Esophagus (tissue), 2 donors: ENCODE results near the gene GNA15. TPM values are rescaled to one million over a fixed set of nuclear protein-coding genes. Genes with fewer than 3 reads are reported as not detected.

Experiments
- H3K27ac ChIP-seq, 2 donors: one replicate each; pipeline ENCODE4 v1.5.1; 2013; ENCODE audit warnings: low read depth in 2 of 2, mild to moderate bottlenecking in 2 of 2, inconsistent platforms in 1 of 2, low read length in 1 of 2, moderate library complexity in 1 of 2
- H3K27me3 ChIP-seq, 2 donors: one replicate each; pipeline ENCODE4 v1.6.1; 2013; ENCODE audit warnings: low read length in 2 of 2, control low read depth in 1 of 2, mild to moderate bottlenecking in 1 of 2; ENCODE audit not compliant: insufficient read depth in 2 of 2, control insufficient read depth in 1 of 2
- H3K36me3 ChIP-seq, 2 donors: one replicate each; pipeline ENCODE4 v1.6.1; 2013; ENCODE audit warnings: low read length in 1 of 2; ENCODE audit not compliant: control insufficient read depth in 2 of 2, insufficient read depth in 2 of 2
- H3K4me1 ChIP-seq, 2 donors: one replicate each; pipeline ENCODE4 v1.6.1; 2013; ENCODE audit warnings: low read length in 1 of 2; ENCODE audit not compliant: control insufficient read depth in 2 of 2, insufficient read depth in 2 of 2
- H3K4me3 ChIP-seq, 2 donors: one replicate each; pipeline ENCODE4 v1.5.1; 2013; ENCODE audit warnings: low read length in 2 of 2, mild to moderate bottlenecking in 2 of 2, low read depth in 1 of 2, moderate library complexity in 1 of 2
- H3K9me3 ChIP-seq, 2 donors: one replicate each; pipeline ENCODE4 v1.6.1; 2013; ENCODE audit warnings: mild to moderate bottlenecking in 2 of 2, low read depth in 1 of 2, low read length in 1 of 2, moderate library complexity in 1 of 2; ENCODE audit not compliant: control insufficient read depth in 2 of 2, insufficient read depth in 1 of 2
- WGBS, 2 donors: extraction: QIAGEN DNeasy Blood & Tissue Kit; methylation state at CpG; one replicate each; pipeline ENCODE4 v1.1.7; 2013; 5-methylcytosine and 5-hydroxymethylcytosine counted together
- polyA plus RNA-seq, 2 donors: library from polyadenylated mRNA; stranded (reverse); fragments of 200-250 nt; gene quantifications; one replicate each; pipeline ENCODE4 v1.2.3, GENCODE V29; 2013
- donor health status: healthy with polysubstance abuse.
- donor health status: Bipolar disorder and iron deficiency.

Gene GNA15
- polyA plus RNA-seq, 2 donors: 118 to 135 TPM

DNA sequence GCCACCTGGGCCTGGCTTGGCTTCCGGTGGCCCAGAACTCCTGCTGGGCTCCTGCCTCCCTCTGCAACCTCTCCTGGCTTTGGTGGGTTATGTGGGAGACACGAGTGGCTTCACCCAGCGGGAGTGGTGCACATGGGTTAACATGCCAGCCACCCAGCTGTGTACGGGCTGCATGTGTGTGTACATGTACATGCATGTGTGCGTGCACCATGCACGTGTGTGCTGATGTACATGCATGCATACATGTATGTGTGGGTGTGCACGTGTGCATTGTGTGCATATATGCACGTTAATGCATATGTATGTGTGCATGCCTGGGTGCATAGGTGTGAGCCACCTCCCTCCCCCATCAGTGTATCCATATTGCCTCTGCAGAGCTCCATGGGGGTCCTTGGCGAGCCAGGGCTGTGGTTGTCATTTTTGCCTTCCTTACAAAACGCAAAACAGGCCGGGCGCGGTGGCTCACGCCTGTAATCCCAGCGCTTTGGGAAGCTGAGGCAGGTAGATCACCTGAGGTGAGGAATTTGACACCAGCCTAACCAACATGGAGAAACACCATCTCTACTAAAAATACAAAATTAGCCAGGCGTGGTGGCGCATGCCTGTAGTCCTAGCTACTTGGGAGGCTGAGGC lies 29.2 kb upstream of the GNA15 start:
- H3K4me1 ChIP-seq: peaks cover 0 to 5% of the 10 kb centered on the region in 2 donors
- no peak overlapping the region for H3K27ac ChIP-seq
- no peaks in the 10 kb centered on the region for H3K9me3 ChIP-seq
- H3K36me3 ChIP-seq: peaks cover 4 to 5% of the 10 kb centered on the region in 2 donors
- H3K4me3 ChIP-seq: no peak overlapping the region
- no peaks in the 10 kb centered on the region for H3K27me3 ChIP-seq
- WGBS, 2 donors: 91 to 92% methylated on average over 17 of the region's 17 CpGs

DNA sequence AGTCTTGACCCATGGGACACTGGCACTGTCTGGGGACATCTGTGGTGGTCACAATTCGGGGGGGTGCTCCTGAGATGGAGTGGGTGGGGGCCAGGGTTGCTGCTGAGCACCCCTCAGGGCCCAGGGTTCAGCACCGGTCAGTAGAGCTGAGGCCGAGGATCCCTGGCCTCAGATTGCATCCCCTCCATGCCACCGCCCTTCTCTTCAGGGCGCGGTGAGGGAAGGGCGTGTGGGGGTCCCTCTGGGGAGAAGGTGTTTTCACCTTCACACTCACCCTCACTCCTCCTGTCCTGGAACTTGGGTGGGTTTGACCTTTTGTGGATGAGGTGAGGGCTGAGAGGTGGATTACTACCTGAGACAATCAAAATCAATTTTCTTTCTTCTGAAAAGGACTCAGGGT lies 28.2 kb upstream of the GNA15 start:
- Histone ChIP-seq H3K4me1 (peaks cover 0 to 5% of the 10 kb centered on the region in 2 donors), H3K27me3 (no peaks in the 10 kb centered on the region), H3K36me3 (peaks cover 4 to 5% of the 10 kb centered on the region in 2 donors), H3K4me3 (no peak overlapping the region), H3K9me3 (no peaks in the 10 kb centered on the region), H3K27ac (no peak overlapping the region)
- WGBS, 2 donors: 72 to 88% methylated on average over 7 of the region's 7 CpGs

GRCh38 chr19:3108775-3109174 lies 27.1 kb upstream of the GNA15 start:
- WGBS, 2 donors: 36 to 44% methylated on average over 5 of the region's 5 CpGs
- no peaks in the 10 kb centered on the region for H3K27me3 ChIP-seq
- no peak overlapping the region for H3K27ac ChIP-seq
- H3K4me3 ChIP-seq: no peak overlapping the region
- peaks cover 0 to 5% of the 10 kb centered on the region in 2 donors for H3K4me1 ChIP-seq
- peaks cover 5 to 9% of the 10 kb centered on the region in 2 donors for H3K36me3 ChIP-seq
- H3K9me3 ChIP-seq: no peaks in the 10 kb centered on the region

DNA sequence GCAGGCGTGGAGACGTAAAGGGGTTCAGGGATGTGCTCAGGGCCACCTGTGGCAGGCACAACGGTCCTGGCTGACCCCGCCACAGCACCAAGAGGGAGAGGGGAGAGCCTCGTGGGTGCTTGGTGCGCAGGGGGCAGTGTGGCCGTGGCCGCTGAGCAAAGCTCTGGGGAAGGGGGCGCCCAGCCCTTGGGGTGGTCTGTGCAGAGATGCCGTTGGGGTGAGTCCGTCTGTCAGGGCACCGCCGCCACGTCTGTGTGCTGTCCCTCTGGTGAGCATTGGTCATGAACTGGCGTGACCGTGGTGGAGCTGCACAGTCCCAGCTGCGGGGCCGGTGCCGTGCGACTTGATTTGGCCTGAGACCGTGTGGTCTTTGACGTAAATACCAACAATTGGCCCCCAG lies 26.3 kb upstream of the GNA15 start:
- no peak overlapping the region for H3K27ac ChIP-seq
- no peak overlapping the region for H3K4me3 ChIP-seq
- no peaks in the 10 kb centered on the region for H3K9me3 ChIP-seq
- H3K4me1 ChIP-seq: peaks cover 0 to 5% of the 10 kb centered on the region in 2 donors
- 84 to 89% methylated on average over 22 of the region's 22 CpGs for WGBS, 2 donors
- no peaks in the 10 kb centered on the region for H3K27me3 ChIP-seq
- H3K36me3 ChIP-seq: peaks cover 5 to 16% of the 10 kb centered on the region in 2 donors

- 89 to 90% methylated on average over 37 of the region's 37 CpGs for WGBS, 2 donors
- Histone ChIP-seq H3K4me3 (no peak overlapping the region), H3K27ac (no peak overlapping the region), H3K4me1 (peaks cover 0 to 5% of the 10 kb centered on the region in 2 donors), H3K9me3 (no peaks in the 10 kb centered on the region), H3K36me3 (peaks cover 5 to 21% of the 10 kb centered on the region in 2 donors), H3K27me3 (no peaks in the 10 kb centered on the region)
These were observed 25.6 kb upstream of the GNA15 start for GRCh38 chr19:3110126-3110825.

GRCh38 chr19:3111586-3112247 lies 24.1 kb upstream of the GNA15 start:
- no peak overlapping the region for H3K27ac ChIP-seq
- no peaks in the 10 kb centered on the region for H3K27me3 ChIP-seq
- H3K36me3 ChIP-seq: peaks cover 5 to 29% of the 10 kb centered on the region in 2 donors
- no peak overlapping the region for H3K4me3 ChIP-seq
- WGBS, 2 donors: 94 to 95% methylated on average over 17 of the region's 17 CpGs
- H3K9me3 ChIP-seq: no peaks in the 10 kb centered on the region
- peaks cover 0 to 5% of the 10 kb centered on the region in 2 donors for H3K4me1 ChIP-seq

GRCh38 chr19:3112375-3113099 lies 23.3 kb upstream of the GNA15 start:
- Histone ChIP-seq H3K9me3 (no peaks in the 10 kb centered on the region), H3K4me1 (peaks cover 0 to 5% of the 10 kb centered on the region in 2 donors), H3K27me3 (no peaks in the 10 kb centered on the region), H3K4me3 (no peak overlapping the region), H3K36me3 (peaks cover 5 to 31% of the 10 kb centered on the region in 2 donors), H3K27ac (peak overlapping the region in 1 of 2 donors; percentile 1)
- 74 to 75% methylated on average over 35 to 38 of the region's 38 CpGs for WGBS, 2 donors

DNA sequence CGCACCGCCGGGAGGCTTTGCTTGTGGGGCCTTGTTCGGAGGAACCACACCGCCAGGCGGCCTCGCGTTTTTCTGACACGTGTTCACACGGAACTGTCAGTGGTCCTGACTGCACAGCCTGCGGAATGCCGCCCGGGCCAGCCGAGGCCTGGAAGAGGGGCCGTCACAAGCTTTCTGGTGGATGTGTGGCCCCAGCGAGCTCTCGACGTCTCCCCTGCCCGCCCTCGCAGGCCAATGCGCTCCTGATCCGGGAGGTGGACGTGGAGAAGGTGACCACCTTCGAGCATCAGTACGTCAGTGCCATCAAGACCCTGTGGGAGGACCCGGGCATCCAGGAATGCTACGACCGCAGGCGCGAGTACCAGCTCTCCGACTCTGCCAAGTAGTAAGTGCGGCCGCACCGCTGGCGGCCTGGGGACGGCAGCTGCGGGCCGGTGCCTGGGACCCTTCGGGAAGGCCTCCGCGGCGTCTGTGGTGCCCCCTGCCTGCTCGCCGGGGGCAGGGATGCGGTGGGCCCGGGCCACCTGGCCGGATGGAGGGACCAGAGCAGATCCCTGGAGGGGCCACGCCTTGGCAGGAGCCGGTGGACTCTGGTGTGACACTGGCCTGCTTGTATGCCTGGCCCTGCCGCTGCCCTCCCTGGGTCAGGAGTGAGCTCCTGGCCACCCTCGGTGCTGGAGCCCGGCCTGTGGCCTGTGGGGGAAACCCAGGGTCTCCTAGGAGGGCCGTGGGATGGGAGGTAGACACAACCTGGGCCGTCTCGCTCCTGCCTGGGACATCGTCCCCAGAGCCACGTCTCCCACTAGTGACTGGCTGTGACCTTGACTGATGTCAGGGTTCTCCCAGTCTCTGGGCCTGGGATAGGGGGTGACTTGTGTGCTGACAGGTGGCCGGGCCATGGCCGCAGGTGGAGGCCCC lies 22.5 kb upstream of the GNA15 start:
- Histone ChIP-seq H3K4me1 (peaks cover 0 to 3% of the 10 kb centered on the region in 2 donors), H3K4me3 (no peak overlapping the region), H3K9me3 (no peaks in the 10 kb centered on the region), H3K36me3 (peaks cover 5 to 38% of the 10 kb centered on the region in 2 donors), H3K27ac (no peak overlapping the region), H3K27me3 (no peaks in the 10 kb centered on the region)
- WGBS, 2 donors: 89% methylated on average over 55 to 59 of the region's 59 CpGs
